SK-N-SH (cell line): ENCODE measurements around the gene HAUS5. TPM values are rescaled to one million over a fixed set of nuclear protein-coding genes. Genes with fewer than 3 reads are reported as not detected.
A peak's percentile ranks its signal among the peaks of the same experiment; 100 is the strongest.

Experiments used
- CTCF ChIA-PET: fragments of 300-600, 350-600 bp; formaldehyde crosslinking; extraction: SDS; loops from one replicate; lab custom pipeline; 2021; lab: Yijun Ruan, JAX
- POLR2A ChIA-PET: fragments of 350-600 bp; sonication (Branson Sonifier 250); formaldehyde crosslinking; extraction: SDS; loops from one replicate; lab custom pipeline; 2020; ENCODE audit warnings: antibody characterized with exemption, inconsistent platforms; lab: Yijun Ruan, JAX
- DNase-seq: peaks from one replicate; pipeline ENCODE4 v3.0.0; 2012
- H2AFZ ChIP-seq: fragments of 200-600 bp; sonication (generic); 2 replicates; pipeline ENCODE4 v1.8.1; 2016; ENCODE audit warnings: antibody characterized with exemption, mild to moderate bottlenecking, low read depth
- H3F3A ChIP-seq: fragments of 200-600 bp; sonication (generic); replicated peaks from 2 replicates; pipeline ENCODE3; 2016; ENCODE audit warnings: antibody characterized with exemption, mild to moderate bottlenecking; ENCODE audit not compliant: insufficient read depth
- H3K27ac ChIP-seq, 2 experiments: fragments of 200-500 bp in 1 of 2; fragments of 200-600 bp in 1 of 2; sonication (Bioruptor generic) in 1 of 2; sonication (generic), shearing (Covaris generic) in 1 of 2; 2 replicates each; pipeline versions ENCODE4 v1.5.1 to v1.6.1; 2014 to 2016; ENCODE audit warnings: low read depth in 2 of 2, inconsistent platforms in 1 of 2, low read length in 1 of 2, mild to moderate bottlenecking in 1 of 2, mixed read lengths in 1 of 2
- H3K27me3 ChIP-seq: fragments of 200-600 bp; sonication (generic), shearing (Covaris generic); 2 replicates; pipeline ENCODE4 v1.6.1; 2016; ENCODE audit warnings: mixed run types; ENCODE audit not compliant: insufficient read depth
- H3K36me3 ChIP-seq, 2 experiments: fragments of 200-500 bp in 1 of 2; fragments of 200-600 bp in 1 of 2; sonication (Bioruptor generic) in 1 of 2; sonication (generic) in 1 of 2; replicated peaks in 1 of 2; 2 replicates each; pipeline versions ENCODE3 to v1.5.1; 2014 to 2016; ENCODE audit warnings: low read length in 1 of 2, mild to moderate bottlenecking in 1 of 2; ENCODE audit not compliant: insufficient read depth in 2 of 2, control insufficient read depth in 1 of 2
- H3K4me1 ChIP-seq, 2 experiments: fragments of 200-500 bp in 1 of 2; fragments of 200-600 bp in 1 of 2; sonication (Bioruptor generic) in 1 of 2; sonication (generic), shearing (Covaris generic) in 1 of 2; 2 replicates each; pipeline versions ENCODE4 v1.5.1 to v1.6.1; 2014 to 2016; ENCODE audit warnings: low read depth in 1 of 2, low read length in 1 of 2, mixed run types in 1 of 2; ENCODE audit not compliant: insufficient read depth in 2 of 2, control insufficient read depth in 1 of 2
- H3K4me2 ChIP-seq: fragments of 200-600 bp; sonication (generic), shearing (Covaris generic); 2 replicates; pipeline ENCODE4 v1.6.1; 2017; ENCODE audit warnings: mixed run types
- H3K4me3 ChIP-seq, 2 experiments: fragments of 200-500 bp in 1 of 2; fragments of 200-600 bp in 1 of 2; sonication (Bioruptor generic) in 1 of 2; sonication (generic), shearing (Covaris generic) in 1 of 2; 2 replicates each; pipeline versions ENCODE4 v1.5.1 to v1.8.1; 2014 to 2016; ENCODE audit warnings: low read depth in 2 of 2, inconsistent platforms in 1 of 2, low read length in 1 of 2, mild to moderate bottlenecking in 1 of 2, mixed read lengths in 1 of 2, moderate library complexity in 1 of 2
- H3K79me2 ChIP-seq: fragments of 200-600 bp; sonication (generic); 2 replicates; pipeline ENCODE4 v1.8.1; 2017; ENCODE audit warnings: mild to moderate bottlenecking; ENCODE audit not compliant: insufficient read depth
- H3K9ac ChIP-seq: fragments of 200-600 bp; sonication (generic); 2 replicates; pipeline ENCODE4 v1.6.1; 2017; ENCODE audit warnings: mixed run types
- H3K9me2 ChIP-seq: fragments of 200-600 bp; sonication (generic); 2 replicates; pipeline ENCODE4 v1.6.1; 2017; ENCODE audit warnings: mixed run types
- H3K9me3 ChIP-seq: fragments of 200-600 bp; sonication (generic); 2 replicates; pipeline ENCODE4 v1.6.1; 2017; ENCODE audit warnings: mixed run types, mild to moderate bottlenecking, moderate library complexity
- H4K20me1 ChIP-seq: fragments of 200-600 bp; sonication (generic); 2 replicates; pipeline ENCODE4 v1.6.1; 2017; ENCODE audit warnings: mild to moderate bottlenecking, mixed run types; ENCODE audit not compliant: insufficient read depth
- CHD2 ChIP-seq: fragments of 150-350 bp; IDR thresholded peaks from 2 replicates; pipeline ENCODE4 v1.6.1; 2018; ENCODE audit warnings: low read length; ENCODE audit not compliant: partially characterized antibody
- ELF1 ChIP-seq: IDR thresholded peaks from 2 replicates; pipeline ENCODE4 v1.4.0; 2012
- FOSL2 ChIP-seq: IDR thresholded peaks from 2 replicates; pipeline ENCODE4 v1.4.0; 2012; ENCODE audit warnings: low read depth, mild to moderate bottlenecking, moderate library complexity, borderline replicate concordance
- FOXJ3 ChIP-seq: sonication (generic); formaldehyde crosslinking; IDR thresholded peaks from 2 replicates; pipeline ENCODE4 v1.5.1; 2020; ENCODE audit warnings: mild to moderate bottlenecking, missing genetic modification reagents
- MAX ChIP-seq: IDR thresholded peaks from 2 replicates; pipeline ENCODE4 v1.4.0; 2012; ENCODE audit warnings: low read depth
- MXI1 ChIP-seq: IDR thresholded peaks from 2 replicates; pipeline ENCODE4 v1.6.1; 2012; ENCODE audit warnings: mild to moderate bottlenecking, low read depth, low read length, improper control_type of control experiment
- POLR2AphosphoS5 ChIP-seq: IDR thresholded peaks from 2 replicates; pipeline ENCODE4 v1.6.1; 2012; ENCODE audit warnings: low read depth, low read length
- RAD21 ChIP-seq: IDR thresholded peaks from 2 replicates; pipeline ENCODE4 v1.6.1; 2012; ENCODE audit warnings: mild to moderate bottlenecking, low read length
- RCOR1 ChIP-seq: fragments of 150-350 bp; IDR thresholded peaks from 2 replicates; pipeline ENCODE4 v1.6.1; 2017; ENCODE audit warnings: antibody characterized with exemption, low read length
- REST ChIP-seq: IDR thresholded peaks from 2 replicates; pipeline ENCODE4 v1.6.1; 2012; ENCODE audit warnings: mild to moderate bottlenecking, low read depth, low read length, moderate library complexity
- RFX5 ChIP-seq: IDR thresholded peaks from 2 replicates; pipeline ENCODE4 v1.6.1; 2012; ENCODE audit warnings: mild to moderate bottlenecking, improper control_type of control experiment, low read length
- SIN3A ChIP-seq: IDR thresholded peaks from 2 replicates; pipeline ENCODE4 v1.6.1; 2012; ENCODE audit warnings: low read depth, mild to moderate bottlenecking, low read length, moderate library complexity, borderline replicate concordance
- TAF1 ChIP-seq: IDR thresholded peaks from 2 replicates; pipeline ENCODE4 v1.6.1; 2012; ENCODE audit warnings: low read depth, mild to moderate bottlenecking, low read length, moderate library complexity, borderline replicate concordance
- YY1 ChIP-seq: IDR thresholded peaks from 2 replicates; pipeline ENCODE4 v1.4.0; 2012; ENCODE audit warnings: low read depth, mild to moderate bottlenecking
- WGBS: methylation state at CpG from one replicate; pipeline ENCODE4 v1.1.6; 2017; ENCODE audit warnings: low lambda C conversion rate; 5-methylcytosine and 5-hydroxymethylcytosine counted together
- polyA plus RNA-seq, 3 experiments: library from polyadenylated mRNA; depleted of rRNA; stranded (reverse); fragments of >200 nt; gene quantifications; 2 replicates each; pipeline ENCODE4 v1.2.3, GENCODE V29; 2012

Gene HAUS5
- 5.1 and 7.1 TPM in 2 replicates for polyA plus RNA-seq (2012; rRNA removed)
- 1.8 and 3.0 TPM in 2 replicates for polyA plus RNA-seq (2012; cell fraction: cytosol; rRNA removed)
- polyA plus RNA-seq (2012; cell fraction: nucleus; rRNA removed): 34.5 and 45.2 TPM in 2 replicates

- ChIA-PET POLR2A (interaction anchor here (0.7 to 1.0 kb wide), 2 partner anchors 11 to 32 kb away, joined by 3 read pairs; no protein-coding TSS in a partner anchor), CTCF (interaction anchor here (0.7 to 4.1 kb wide), 6 partner anchors 20 to 260 kb away, joined by 3 to 13 read pairs (median 3); no protein-coding TSS in a partner anchor)
- under 1% methylated on average over 42 of the region's 47 CpGs for WGBS
- H3K27ac ChIP-seq: peak within 1 kb of the TSS in 1 of 2 experiments; percentile 14; a peak in 1 of 4 replicates
- H3K4me3 ChIP-seq: peak within 1 kb of the TSS; percentile 75 to 88
- no peaks in the 10 kb centered on the region for H4K20me1 ChIP-seq
- H3K36me3 ChIP-seq: peaks cover 0 to 2% of the 10 kb centered on the region in 2 experiments
- H3K9me3 ChIP-seq: no peaks in the 10 kb centered on the region
- H3K4me2 ChIP-seq: peak within 1 kb of the TSS; percentile 92
- no peaks in the 10 kb centered on the region for H3K27me3 ChIP-seq
- peak; percentile 94 for DNase-seq
- peaks cover 3% of the 10 kb centered on the region; the same call in 1 of the 2 replicates for H3K79me2 ChIP-seq
- no peaks in the 10 kb centered on the region for H3K9me2 ChIP-seq
- TF ChIP-seq CHD2 (peak; percentile 78), TAF1 (peak; percentile 61; the same call in 1 of the 2 replicates), POLR2AphosphoS5 (peak; percentile 79), FOSL2 (no peak), RAD21 (no peak), SIN3A (peak; percentile 95), FOXJ3 (no peak), REST (peak; percentile 1; the same call in 1 of the 2 replicates), MAX (peak; percentile 75; the same call in 1 of the 2 replicates), YY1 (0 out of 2 replicates have a peak, but pooled peaks have one; percentile 51), ELF1 (0 out of 2 replicates have a peak, but pooled peaks have one; percentile 44), MXI1 (peak; percentile 90), RCOR1 (0 out of 2 replicates have a peak, but pooled peaks have one; percentile 27), RFX5 (peak; percentile 100)
- no peaks in the 10 kb centered on the region for H3F3A ChIP-seq
- H2AFZ ChIP-seq: peak within 1 kb of the TSS; percentile 92
- H3K9ac ChIP-seq: peak within 1 kb of the TSS; percentile 72
- peaks cover 0 to 10% of the 10 kb centered on the region in 2 experiments; a peak in 1 of 4 replicates for H3K4me1 ChIP-seq
Measured at GRCh38 chr19:35612559-35613321, at the start of gene HAUS5. HAUS5 (plus strand) TSS chr19:35612735; CDS start chr19:35612795, 60 bp downstream.
